GM12892 (cell line): ENCODE results near the gene MICAL3.

Experiments
- POLR2A ChIP-seq: IDR thresholded peaks from 2 replicates; pipeline ENCODE4 v1.6.1; 2011; ENCODE audit warnings: low read depth, low read length, control low read depth
- POLR2AphosphoS5 ChIP-seq: IDR thresholded peaks from 2 replicates; pipeline ENCODE4 v1.6.1; 2011; ENCODE audit warnings: low read depth, low read length, control low read depth
- TAF1 ChIP-seq: IDR thresholded peaks from 2 replicates; pipeline ENCODE4 v1.6.1; 2011; ENCODE audit warnings: low read depth, mild to moderate bottlenecking, control low read depth, low read length, borderline replicate concordance

DNA sequence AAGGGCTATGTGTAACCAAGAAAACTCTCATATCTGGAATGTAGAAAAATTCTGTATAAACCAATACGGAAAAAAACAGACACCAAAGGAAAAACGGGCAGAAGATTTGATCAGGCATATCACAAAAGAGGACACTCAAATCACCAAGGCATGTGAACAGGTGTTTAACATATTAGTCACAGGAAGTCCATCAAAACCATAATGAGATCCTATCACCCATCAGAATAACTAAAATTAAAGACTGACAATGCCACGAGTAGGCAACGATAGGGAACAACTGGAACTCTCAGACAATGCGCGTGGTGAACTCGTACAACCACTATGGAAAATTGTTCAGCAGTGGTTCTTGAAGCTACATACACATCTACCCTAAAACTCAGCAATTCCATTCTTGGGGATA is 94.5 kb downstream of the MICAL3 start:
- TF ChIP-seq POLR2A, result no peak
- no peak for TF ChIP-seq POLR2AphosphoS5
- no peak for TF ChIP-seq TAF1
